Anterior cingulate cortex (tissue), 58 donors: ENCODE results near the gene STXBP3.

Experiments
- DNase-seq, 58 donors: peaks; one replicate each; lab custom pipeline; 2025; lab: John Stamatoyannopoulos, UW

STXBP3 gene

DNA sequence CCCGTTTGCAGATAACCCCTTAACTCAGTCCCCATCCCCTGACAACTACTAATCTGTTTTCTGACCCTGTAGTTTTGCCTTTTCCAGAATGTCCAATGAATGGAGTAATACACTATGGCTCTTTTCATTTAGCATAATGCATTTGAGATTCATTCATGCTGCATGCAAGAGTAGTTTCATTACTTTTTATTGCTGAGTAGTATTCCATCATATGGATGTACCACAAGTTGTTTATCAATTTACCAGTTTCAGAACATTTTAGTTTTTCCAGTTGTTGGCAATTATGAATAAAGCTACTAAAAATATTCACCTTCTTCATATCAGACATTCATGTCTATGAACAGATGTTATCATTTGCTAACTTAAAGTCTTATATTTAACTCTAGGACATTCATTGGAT, 45.3 kb downstream of the STXBP3 start:
- DNase-seq: no peak

DNA sequence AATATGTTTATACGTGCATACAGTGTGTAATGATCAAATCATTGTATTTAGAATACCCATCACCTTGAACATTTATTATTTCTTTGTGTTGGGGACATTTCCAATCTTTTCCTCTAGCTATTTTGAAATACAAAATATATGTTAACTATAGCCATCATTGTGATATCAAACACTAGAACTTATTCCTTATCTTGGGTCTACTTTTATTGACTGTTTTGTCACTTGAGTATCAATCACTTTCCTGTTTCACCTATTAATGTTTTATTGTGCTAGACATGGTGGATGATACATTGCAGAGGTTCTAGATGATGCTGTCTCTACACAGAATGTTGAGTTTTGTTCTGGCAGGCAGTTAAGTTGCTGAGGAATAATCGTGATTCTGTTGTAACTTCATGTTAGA, 45.9 kb downstream of the STXBP3 start:
- no peak for DNase-seq

DNA sequence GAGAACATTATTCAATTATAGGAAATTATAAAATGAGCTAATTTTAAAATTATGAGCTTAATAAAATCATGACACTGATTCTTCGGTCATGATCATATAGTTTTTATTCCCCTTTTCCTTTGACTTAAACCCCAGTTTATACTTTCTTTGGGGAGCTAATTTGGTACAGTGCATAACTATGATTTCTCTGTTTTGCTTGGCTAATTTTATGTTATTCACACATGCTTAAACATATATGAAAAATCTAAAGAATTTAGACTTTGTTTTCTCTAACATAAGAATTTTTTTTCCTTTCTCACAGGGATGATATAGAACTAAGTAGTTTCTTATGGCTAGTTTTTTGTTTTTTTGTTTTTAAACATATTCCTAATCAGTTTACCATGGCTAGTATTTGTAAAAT, 52.5 kb downstream of the STXBP3 start:
- no peak for DNase-seq

DNA sequence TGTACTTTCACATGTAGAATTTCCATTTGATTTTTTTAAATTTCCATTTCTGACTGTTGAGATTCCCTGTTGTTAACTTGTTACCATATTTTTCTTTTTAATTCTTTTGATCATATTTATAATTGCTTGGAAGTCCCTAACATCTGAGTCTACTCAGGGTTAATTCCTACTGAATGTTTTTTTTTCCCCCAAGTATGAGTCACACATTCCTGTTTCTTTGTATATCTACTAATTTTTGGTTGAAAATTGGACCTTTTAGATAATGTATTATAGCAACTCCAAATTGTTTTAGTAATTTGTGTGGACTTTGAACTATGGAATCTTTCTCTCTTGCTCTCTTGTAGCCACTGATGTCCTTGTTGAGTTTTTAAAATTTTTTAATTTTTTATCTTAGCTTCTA, 54.6 kb downstream of the STXBP3 start:
- DNase-seq: no peak

DNA sequence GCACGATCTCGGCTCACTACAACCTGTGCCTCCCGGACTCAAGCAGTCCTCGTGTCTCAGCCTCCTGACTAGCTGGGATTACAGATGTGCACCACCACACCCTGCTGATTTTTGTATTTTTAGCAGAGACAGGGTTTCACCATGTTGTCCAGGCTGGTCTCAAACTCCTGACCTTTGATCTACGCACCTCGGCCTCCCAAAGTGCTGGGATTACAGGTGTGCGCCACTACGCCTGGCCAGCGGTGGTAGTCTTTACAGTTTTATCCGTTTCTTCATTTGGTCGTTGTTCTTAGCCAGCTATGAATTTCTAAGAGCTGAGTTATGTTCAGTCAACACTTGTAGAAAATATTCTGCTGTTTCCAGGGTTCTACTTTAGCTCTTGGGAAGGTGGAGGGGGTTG, 57.1 kb downstream of the STXBP3 start:
- no peak for DNase-seq

DNA sequence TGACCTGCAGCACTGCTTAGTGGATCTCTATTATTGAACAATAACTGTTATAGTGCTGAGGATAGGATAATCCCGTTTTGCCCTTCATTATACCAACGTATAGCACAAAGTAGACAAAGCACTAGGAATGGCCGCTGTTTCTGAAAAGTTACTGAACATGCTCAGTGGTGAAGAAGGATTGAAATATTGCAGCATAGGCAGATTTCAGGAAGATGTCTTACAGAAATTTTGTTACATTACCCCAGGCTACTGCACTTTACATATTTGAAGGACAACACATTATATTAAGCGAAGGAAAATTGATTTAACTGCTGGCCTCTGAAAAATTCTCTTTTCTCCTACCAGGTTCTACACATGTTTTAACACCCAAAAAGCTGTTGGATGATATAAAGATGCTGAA, 62.0 kb downstream of the STXBP3 start:
- DNase-seq: no peak

DNA sequence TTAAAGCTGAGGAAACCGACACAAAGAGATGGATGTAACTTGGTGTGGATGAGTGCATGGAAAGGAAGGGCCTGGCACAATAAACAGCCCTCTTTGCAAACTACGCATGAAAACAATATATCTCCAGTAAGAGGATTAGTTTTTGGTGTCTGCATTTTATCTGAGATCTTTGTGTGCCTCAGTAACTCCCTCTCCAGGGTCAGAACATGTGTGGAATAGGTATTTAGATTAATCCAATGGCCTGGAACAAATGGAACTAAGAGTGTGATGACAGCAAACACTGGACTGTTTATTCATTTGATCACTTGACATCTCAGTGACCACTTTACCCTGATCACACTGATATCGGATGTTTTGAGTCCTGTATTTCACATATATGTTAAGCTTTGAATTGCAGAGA, 65.1 kb downstream of the STXBP3 start:
- no peak for DNase-seq

DNA sequence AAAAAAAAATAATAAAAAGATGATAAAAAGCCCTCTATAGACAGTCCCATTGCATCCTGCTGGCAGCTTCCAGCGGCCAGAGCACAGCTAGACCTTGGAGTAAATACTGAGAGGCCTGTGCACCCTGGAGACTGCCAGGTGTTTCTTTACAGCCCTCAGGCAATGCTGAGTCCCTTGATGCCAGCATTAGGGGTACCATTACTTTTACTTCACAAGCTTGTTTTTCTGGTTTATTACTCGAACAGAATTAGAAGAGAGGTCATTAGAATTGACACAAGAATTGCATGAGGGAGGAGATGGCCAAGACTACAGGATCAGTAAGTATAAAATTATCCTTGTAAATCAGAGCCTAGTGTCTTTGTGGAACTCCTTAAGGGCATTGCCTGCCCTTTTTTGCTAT, 66.9 kb downstream of the STXBP3 start:
- no peak for DNase-seq

DNA sequence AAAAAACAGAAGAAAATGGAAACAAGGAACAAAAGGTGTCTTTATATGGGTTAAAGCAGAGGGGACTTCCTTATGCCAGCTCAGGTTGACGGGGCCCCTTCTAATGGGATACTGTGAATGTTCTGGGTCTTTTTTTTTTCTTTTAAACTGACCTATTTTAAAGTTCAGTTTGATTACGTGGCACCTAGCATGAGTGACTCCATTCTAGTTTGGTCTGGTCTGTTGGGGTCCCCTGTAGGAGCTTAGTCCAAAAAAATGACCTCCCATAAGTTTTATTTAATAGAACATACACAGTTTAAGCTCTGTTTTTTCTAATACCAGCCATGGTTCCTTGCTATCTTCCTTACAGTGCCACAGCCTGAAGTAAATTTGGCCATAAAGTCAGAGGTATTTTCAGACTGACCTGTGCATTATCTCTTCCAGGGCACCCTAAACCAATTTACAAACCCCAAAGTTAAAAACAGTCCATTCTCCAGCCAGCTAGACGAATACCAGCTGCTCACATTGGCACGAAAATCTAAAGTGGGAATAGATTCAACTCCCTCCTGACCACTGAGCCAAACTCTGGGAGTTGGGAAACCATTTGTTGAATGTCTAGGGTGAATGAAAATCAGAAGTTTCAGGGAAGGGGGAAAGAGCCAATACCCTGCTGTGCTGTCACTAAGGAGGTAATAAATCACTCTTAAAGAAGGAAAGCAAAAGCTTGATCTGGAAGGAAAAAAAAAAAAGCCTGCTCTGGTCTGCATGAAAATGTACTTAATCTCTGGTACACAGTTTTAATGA, 68.1 kb downstream of the STXBP3 start:
- DNase-seq: peak in 26 of 58 donors; percentile 3 to 79 (median 16)

DNA sequence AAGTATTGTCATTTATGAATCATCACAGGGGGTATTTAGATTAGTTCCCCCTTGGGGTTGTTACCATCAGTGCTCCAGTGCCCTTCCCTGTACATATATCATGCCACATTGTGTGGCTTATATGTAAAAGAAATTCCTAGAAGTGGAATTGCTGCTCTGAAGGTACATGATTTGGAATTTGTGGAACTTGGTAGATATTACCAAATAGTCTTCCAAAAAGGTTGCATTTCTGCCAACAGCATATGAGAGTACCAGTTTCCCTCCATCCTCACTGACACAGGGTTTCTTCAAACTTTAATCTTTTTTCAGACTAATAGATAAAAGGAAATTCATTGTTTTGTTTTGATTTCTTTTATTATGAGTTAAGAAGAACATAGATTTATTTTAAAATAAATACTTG, 69.1 kb downstream of the STXBP3 start:
- no peak for DNase-seq

DNA sequence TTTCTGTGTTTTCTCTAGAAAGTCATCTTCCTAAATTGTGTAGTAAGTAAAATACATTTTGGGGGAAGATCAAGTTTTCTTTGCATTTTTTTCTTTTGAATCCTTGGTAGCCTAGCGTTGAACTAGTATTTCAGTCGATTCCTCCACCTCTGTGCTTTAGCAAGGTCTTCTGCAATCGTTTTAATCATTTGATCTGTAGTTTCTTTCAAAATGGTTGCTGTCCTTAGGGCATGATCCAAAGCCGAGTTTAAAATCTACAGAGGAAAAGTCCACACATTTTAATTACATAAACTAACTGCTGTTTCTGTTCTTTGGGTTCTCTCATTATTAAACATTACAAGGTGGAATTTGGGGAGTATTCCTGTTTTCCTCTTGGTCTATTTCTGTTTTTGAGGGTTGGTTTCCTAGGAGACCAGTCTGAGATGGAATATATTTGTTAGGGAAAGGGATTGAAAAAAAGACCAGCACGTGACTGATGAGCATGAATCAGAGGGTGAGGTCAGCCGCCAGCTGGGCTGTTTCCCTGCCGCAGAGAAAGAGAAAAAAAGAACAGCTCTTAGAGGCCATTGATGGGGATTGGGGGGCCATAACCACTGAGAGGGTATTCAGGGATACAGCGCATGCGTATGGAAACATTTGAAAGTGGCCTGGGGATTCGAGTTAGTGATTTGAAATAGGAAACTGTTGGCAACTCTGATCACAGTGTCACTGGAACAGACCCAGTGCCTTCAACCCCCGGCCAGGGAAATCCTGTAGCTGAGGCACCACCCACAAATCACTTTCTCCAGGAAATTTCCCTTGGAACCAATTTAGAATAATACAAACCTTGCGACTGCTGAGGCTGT, 69.8 kb downstream of the STXBP3 start:
- DNase-seq: peak in 57 of 58 donors; percentile 23 to 94 (median 79)

DNA sequence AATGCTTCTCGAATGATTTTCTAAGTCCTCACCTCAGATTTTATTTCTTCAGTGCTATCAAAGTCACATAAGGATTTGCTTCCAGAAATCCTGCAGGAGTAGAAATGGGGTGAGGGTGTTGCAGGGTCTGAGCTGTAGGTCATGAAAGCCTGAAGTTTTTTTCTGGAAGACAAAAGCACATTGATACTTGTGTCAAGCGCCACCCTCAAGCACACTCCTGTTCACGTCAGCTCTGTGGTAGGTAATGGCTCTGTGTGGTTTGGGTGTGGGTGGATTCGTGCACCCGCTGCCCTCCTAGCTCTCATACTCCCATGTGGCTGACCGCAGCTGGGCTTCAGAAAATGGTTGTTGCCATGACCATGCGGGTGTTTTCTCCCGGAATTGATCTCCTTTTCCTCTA, 70.5 kb downstream of the STXBP3 start:
- peak in 36 of 58 donors; percentile 7 to 77 (median 36) for DNase-seq

DNA sequence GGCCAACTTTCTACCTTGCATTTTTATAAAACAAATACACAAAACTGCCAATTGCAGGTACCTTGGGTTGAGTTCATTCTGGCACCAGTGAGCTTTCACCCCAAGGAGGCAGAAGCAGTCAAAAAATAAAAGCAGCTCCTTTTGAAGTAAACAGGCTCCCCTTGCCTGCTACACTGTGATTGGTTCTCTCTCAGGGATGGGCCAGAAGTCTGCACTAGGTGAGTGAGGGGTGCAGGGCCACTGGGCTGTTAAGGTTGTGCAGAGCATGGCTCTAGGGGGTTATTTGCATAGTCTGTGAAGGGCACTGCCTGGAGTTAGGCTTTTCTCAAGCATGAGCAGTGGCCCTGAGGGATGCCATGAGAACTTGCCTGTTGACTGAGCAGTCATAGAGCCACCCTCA, 71.3 kb downstream of the STXBP3 start:
- no peak for DNase-seq

DNA sequence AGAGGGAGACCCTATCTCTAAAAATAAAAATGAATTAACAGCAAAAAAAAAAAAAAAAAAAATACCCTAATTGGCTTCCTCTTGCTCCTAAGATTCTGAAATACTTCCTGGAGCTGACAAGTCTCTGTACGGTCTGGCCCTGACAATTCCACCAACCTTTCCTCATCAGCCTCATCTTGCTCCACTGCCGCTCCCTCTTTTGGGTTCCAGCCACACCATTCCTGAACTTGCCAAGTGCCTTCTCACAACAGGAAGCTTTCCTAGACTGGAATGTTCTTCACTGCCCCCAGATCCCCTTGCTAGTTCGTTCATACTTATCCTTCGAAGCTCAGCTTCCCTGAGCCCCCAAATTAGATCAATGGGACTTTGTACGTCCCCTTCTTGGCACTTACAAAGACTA, 73.4 kb downstream of the STXBP3 start:
- DNase-seq: no peak

DNA sequence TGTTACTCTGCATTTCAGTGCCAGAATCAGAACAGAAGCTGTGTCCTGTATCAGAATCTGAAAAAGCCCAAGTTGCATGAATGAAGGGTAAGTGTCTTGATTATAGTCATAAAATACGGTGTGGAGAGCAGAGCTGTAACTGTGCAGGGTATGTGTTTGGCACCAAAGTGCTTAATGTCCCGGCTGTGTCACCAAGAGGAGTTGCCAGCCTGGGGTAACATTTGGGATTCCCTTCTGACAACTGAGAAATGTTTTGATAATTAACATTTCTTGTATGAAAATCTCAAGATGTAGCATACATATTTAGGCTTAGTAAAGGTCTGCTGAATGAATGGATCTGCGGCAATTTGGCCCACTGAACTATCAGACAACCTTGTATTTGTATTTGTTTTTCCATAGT, 77.2 kb downstream of the STXBP3 start:
- DNase-seq: no peak

DNA sequence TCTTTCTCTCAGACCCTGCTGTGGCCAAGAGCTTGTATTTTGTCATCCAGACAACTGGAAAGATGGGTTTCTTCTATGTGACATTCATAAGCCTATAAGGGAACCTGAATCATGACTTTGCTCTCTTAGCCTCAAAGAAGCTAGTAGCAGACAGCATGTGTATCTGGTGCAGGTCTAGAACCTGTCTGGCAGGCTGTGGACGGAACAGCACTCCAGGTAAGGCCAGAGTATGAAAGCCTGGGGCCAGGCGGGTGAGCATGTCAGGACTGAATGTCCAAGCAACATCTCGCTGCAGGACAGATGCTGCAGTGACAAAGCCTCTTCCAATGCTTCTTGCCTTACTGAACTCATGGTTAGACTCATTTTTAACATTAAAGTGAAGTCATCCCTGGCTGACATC, 77.6 kb downstream of the STXBP3 start:
- DNase-seq: no peak

DNA sequence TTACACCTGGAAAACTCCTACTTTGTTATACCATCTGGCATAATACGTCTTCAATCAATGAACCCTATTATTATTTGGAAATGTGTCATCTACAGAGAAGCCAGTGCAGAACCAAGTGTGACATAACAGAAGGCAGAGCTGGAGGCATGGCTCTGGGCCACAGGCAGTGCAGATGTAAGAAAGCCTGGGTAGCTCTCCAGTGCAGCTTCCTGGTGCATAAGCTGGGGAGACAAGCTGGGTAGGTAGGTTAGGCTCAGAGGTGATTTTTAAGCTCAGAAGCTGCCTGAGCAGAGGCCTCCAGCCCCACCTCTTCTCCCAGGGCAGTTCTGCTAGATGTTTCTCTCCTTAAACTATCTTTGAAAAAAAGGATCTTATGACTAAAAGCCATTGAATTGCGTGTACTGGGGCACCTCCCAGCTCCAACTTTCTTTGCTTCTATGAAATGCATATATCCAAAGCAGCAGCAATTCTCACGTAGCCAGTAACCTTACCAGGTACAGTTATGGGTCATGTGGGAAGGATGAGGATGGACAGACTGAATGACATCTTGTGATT, 79.7 kb downstream of the STXBP3 start:
- peak in 5 of 58 donors; percentile 9 to 47 (median 12) for DNase-seq

DNA sequence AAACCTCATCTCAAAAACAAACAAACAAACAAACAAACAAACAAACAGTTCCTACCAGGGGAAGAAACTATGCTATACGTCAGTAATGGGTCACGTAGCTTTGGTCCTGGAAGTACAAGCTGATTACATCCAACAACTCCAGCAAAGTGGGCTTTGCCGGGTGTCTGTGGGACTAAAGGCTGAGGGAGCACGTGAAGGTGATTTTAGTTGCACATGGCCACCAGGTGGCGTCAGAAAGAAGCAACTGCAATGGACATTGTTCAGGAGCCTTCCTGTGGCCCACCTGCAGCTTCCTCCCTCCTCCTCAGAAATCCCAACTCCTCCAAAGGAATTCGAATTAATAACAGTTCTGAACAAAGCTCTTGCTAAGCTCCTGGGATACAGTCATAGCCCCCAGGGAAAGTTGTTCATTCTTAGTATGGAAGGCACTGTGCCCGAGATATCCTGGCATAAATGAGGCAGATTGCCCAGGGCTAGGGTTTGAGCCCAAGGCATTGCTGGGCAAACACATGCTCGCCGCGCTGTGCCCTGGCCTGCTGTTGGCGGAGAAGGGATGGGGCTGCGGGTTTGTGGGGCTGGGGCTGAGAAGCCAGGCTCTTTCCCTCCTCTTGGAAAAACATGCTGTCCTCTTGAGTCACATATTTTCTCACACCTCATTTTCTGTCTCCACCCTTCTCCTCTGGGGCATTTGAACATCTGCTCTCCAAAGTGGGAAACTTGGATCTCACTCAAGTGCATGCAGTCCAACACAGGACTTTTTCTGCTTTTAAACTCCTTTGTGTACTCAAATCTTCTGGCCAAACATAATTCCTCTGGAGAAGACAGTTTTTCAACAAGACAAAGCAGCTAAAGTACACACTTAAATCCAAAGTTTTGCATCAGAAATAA, 81.8 kb downstream of the STXBP3 start:
- DNase-seq: peak in 54 of 58 donors; percentile 8 to 87 (median 56)

DNA sequence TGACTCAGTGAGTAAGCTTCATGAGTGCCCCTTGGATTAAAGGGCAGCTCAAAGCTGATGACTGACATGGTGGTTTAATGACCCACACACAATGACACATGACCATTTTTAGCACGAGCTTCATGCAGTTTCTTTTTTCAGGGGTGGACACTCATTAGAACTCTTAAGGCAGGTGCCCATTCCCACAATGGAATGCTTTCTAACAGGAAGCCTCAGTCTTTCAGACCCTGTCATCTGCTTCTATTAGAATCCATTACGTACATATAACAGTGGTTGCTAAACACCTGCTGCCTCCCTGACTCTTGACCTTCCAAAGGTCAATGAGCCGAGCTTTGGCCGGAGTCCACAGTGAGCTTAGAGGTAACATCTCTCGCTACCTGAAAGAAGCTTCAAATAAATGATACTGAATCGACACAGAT, 83.0 kb downstream of the STXBP3 start:
- no peak for DNase-seq
